ENCODE data around the gene IGFBP5.

DNA sequence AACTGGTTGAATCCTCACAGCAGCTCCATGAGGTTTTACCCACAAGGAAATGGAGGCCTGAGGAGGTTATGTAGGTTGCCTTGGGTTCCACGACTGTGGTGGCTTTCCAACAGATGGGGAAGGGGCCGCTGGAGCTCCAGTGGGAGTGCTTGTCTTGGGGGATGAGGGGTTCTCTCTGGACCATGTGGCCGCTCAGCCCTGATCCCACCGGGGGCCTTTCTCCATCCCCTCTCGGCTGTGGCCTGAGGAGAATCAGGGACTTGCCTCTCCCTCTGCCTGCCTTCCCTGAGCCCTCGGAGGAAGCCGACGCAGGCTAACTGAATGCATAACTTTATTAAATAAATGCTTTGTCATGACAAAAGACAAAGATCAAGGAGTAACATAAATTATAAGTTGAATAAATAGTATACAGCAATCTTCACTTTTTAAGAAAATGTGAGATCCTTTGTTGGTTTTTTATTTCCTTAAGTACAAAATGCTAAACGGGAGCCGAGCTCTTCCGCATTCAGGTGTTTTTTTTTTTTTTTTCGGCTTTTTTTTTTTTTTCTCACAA, 23.5 kb downstream of the IGFBP5 start:
- TF ChIP-seq, protein P1, sequence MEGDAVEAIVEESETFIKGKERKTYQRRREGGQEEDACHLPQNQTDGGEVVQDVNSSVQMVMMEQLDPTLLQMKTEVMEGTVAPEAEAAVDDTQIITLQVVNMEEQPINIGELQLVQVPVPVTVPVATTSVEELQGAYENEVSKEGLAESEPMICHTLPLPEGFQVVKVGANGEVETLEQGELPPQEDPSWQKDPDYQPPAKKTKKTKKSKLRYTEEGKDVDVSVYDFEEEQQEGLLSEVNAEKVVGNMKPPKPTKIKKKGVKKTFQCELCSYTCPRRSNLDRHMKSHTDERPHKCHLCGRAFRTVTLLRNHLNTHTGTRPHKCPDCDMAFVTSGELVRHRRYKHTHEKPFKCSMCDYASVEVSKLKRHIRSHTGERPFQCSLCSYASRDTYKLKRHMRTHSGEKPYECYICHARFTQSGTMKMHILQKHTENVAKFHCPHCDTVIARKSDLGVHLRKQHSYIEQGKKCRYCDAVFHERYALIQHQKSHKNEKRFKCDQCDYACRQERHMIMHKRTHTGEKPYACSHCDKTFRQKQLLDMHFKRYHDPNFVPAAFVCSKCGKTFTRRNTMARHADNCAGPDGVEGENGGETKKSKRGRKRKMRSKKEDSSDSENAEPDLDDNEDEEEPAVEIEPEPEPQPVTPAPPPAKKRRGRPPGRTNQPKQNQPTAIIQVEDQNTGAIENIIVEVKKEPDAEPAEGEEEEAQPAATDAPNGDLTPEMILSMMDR (IDR thresholded peaks at IDR 0.05): no peak
- TF ChIP-seq POLR2AphosphoS5 (IDR thresholded peaks at IDR 0.05): no peak
